Neuronal stem cell (in vitro differentiated cells): ENCODE measurements around the gene KIN.

Experiments
- DNase-seq: peaks from one replicate; pipeline ENCODE4 v3.0.0-alpha.2; 2013; ENCODE audit warnings: low spot score
- H2AFZ ChIP-seq: one replicate; pipeline ENCODE4 v1.6.1; 2013; ENCODE audit warnings: mild to moderate bottlenecking, low read length, inconsistent platforms
- H2AK5ac ChIP-seq: 2 replicates; pipeline ENCODE4 v1.6.1; 2013; ENCODE audit warnings: low read depth, mild to moderate bottlenecking, inconsistent platforms, low read length, moderate library complexity, mixed read lengths
- H2BK120ac ChIP-seq: 2 replicates; pipeline ENCODE4 v1.6.1; 2013; ENCODE audit warnings: low read depth, mild to moderate bottlenecking, inconsistent platforms, low read length, moderate library complexity, mixed read lengths
- H2BK12ac ChIP-seq: one replicate; pipeline ENCODE4 v1.6.1; 2013; ENCODE audit warnings: low read length, inconsistent platforms
- H2BK15ac ChIP-seq: 2 replicates; pipeline ENCODE4 v1.6.1; 2013; ENCODE audit warnings: mild to moderate bottlenecking, low read length, inconsistent platforms, mixed read lengths
- H2BK5ac ChIP-seq: one replicate; pipeline ENCODE4 v1.6.1; 2013; ENCODE audit warnings: inconsistent platforms, mild to moderate bottlenecking, low read length, moderate library complexity
- H3K14ac ChIP-seq: one replicate; pipeline ENCODE4 v1.6.1; 2013; ENCODE audit warnings: low read length, inconsistent platforms
- H3K18ac ChIP-seq: 2 replicates; pipeline ENCODE4 v1.6.1; 2013; ENCODE audit warnings: low read length, inconsistent platforms
- H3K23ac ChIP-seq: 2 replicates; pipeline ENCODE4 v1.6.1; 2013; ENCODE audit warnings: low read depth, mild to moderate bottlenecking, mixed read lengths, low read length, inconsistent platforms; ENCODE audit not compliant: poor library complexity
- H3K27ac ChIP-seq: replicated peaks from 3 replicates; pipeline ENCODE4 v1.5.1; 2013; ENCODE audit warnings: low read length, inconsistent platforms
- H3K27me3 ChIP-seq, 3 experiments: 2 replicates each; pipeline ENCODE4 v1.6.1; 2013; ENCODE audit warnings: low read length in 3 of 3, mild to moderate bottlenecking in 2 of 3, inconsistent platforms in 1 of 3, low read depth in 1 of 3, mixed read lengths in 1 of 3, moderate library complexity in 1 of 3; ENCODE audit not compliant: control insufficient read depth in 3 of 3, insufficient read depth in 3 of 3
- H3K36me3 ChIP-seq, 2 donors: replicated peaks in 1 of 2; 2 replicates each; pipeline ENCODE4 v1.6.1; 2013; ENCODE audit warnings: low read length in 2 of 2; ENCODE audit not compliant: control insufficient read depth in 2 of 2, insufficient read depth in 2 of 2
- H3K4ac ChIP-seq: 2 replicates; pipeline ENCODE4 v1.6.1; 2013; ENCODE audit warnings: inconsistent platforms, mild to moderate bottlenecking, low read length, moderate library complexity
- H3K4me1 ChIP-seq, 2 donors: 1 replicate in 1 of 2; 2 replicates in 1 of 2; pipeline ENCODE4 v1.6.1; 2013; ENCODE audit warnings: low read length in 2 of 2, low read depth in 1 of 2; ENCODE audit not compliant: control insufficient read depth in 2 of 2, insufficient read depth in 1 of 2
- H3K4me2 ChIP-seq: one replicate; pipeline ENCODE4 v1.6.1; 2013; ENCODE audit warnings: mild to moderate bottlenecking, low read length, inconsistent platforms; ENCODE audit not compliant: insufficient read depth, poor library complexity, severe bottlenecking
- H3K4me3 ChIP-seq, 2 donors: 2 replicates each; pipeline ENCODE4 v1.5.1; 2013; ENCODE audit warnings: low read length in 2 of 2, mild to moderate bottlenecking in 2 of 2, inconsistent platforms in 1 of 2, moderate library complexity in 1 of 2
- H3K79me1 ChIP-seq: one replicate; pipeline ENCODE4 v1.6.1; 2013; ENCODE audit warnings: low read depth, mild to moderate bottlenecking, inconsistent platforms, low read length, moderate library complexity
- H3K9ac ChIP-seq: one replicate; pipeline ENCODE4 v1.6.1; 2013; ENCODE audit warnings: mild to moderate bottlenecking, low read depth, low read length, inconsistent platforms; ENCODE audit not compliant: poor library complexity
- H3K9me3 ChIP-seq, 2 donors: replicated peaks in 1 of 2; 2 replicates each; pipeline versions ENCODE3 to v1.6.1; 2013; ENCODE audit warnings: low read length in 2 of 2, mild to moderate bottlenecking in 2 of 2, inconsistent platforms in 1 of 2, low read depth in 1 of 2, mixed read lengths in 1 of 2, moderate library complexity in 1 of 2; ENCODE audit not compliant: control insufficient read depth in 2 of 2, insufficient read depth in 1 of 2
- H4K8ac ChIP-seq: one replicate; pipeline ENCODE4 v1.6.1; 2013; ENCODE audit warnings: low read depth, mild to moderate bottlenecking, inconsistent platforms, low read length, moderate library complexity
- H4K91ac ChIP-seq: one replicate; pipeline ENCODE4 v1.6.1; 2013; ENCODE audit warnings: low read length, low read depth, mild to moderate bottlenecking, inconsistent platforms; ENCODE audit not compliant: poor library complexity
- WGBS, 2 donors: extraction: QIAGEN DNeasy Blood & Tissue Kit; methylation state at CpG; one replicate each; pipeline ENCODE4 v1.1.7; 2013; ENCODE audit warnings: missing lambda C conversion rate in 2 of 2, mixed read lengths in 1 of 2; ENCODE audit not compliant: insufficient read length in 2 of 2, insufficient replicate concordance in 1 of 2; ENCODE audit errors: extremely low coverage in 2 of 2; 5-methylcytosine and 5-hydroxymethylcytosine counted together

Gene KIN

DNA sequence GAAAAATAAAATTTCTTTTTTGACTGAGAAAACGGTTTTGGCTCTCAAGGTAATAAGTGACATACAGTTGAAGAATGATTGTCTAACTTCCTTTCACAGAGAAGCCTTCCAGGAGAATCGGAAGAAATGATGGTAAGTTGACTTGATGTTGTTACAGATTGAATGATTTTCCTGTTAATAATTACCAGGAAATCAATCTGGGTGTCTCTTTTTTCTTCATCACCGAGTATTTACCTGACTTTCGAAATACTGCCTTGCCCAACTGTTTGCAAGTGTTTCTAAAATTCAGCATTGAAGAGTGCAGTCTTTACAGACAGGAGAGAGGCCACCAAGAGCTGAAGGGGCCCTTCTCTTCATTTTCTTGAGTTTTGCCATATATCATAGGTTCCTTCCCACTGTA lies 80.7 kb downstream of the KIN start:
- Histone ChIP-seq H3K18ac (no peak overlapping the region), H3K4me1 (no peaks in the 10 kb centered on the region), H3K14ac (no peak overlapping the region), H4K91ac (no peak overlapping the region), H3K27ac (no peak overlapping the region), H3K23ac (no peak overlapping the region), H2AFZ (no peak overlapping the region), H3K4ac (no peak overlapping the region), H2BK12ac (no peak overlapping the region), H3K4me2 (no peak overlapping the region), H3K9me3 (no peaks in the 10 kb centered on the region), H3K9ac (no peak overlapping the region), H4K8ac (no peak overlapping the region), H3K4me3 (no peak overlapping the region), H2AK5ac (no peak overlapping the region), H2BK5ac (no peak overlapping the region), H2BK120ac (no peak overlapping the region), H3K36me3 (no peaks in the 10 kb centered on the region), H2BK15ac (no peak overlapping the region), H3K79me1 (no peaks in the 10 kb centered on the region), H3K27me3 (peaks cover 0 to 6% (median 0%) of the 10 kb centered on the region in 3 experiments)
- no CpG with 5 or more reads among the region's 4 CpGs for WGBS, 2 donors
- no peak for DNase-seq

DNA sequence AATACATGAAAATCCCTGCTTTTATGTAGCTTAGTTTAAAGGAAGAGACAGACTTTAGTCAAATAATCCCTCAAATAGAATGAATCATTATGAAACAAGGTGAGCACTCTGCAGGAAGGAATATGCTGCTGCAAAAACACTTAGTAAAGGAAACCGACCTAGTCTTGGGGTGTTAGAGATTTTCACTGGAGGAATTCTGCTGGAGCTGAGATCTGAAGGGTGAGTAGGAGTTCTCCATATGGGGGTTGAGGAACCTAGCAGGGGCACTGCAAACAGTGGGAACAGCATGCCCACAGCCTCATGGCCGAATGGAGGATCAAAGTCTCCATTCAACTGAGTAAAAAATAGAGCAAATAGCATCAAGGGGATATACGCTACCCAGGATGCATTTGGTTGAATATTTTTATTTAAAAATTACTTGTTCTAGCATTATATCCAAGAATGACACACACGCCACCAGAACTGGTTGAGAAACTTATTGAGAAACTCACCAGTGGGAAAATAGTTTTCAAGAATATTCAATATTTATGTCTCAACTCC lies 81.2 kb downstream of the KIN start:
- no peak overlapping the region for H2AK5ac ChIP-seq
- H3K14ac ChIP-seq = no peak overlapping the region
- no peak overlapping the region for H2BK120ac ChIP-seq
- no CpG with 5 or more reads among the region's 4 CpGs for WGBS, 2 donors
- H2BK15ac ChIP-seq = no peak overlapping the region
- no peak overlapping the region for H3K4ac ChIP-seq
- no peaks in the 10 kb centered on the region for H3K4me1 ChIP-seq
- no peak overlapping the region for H3K23ac ChIP-seq
- no peaks in the 10 kb centered on the region for H3K36me3 ChIP-seq
- H3K27ac ChIP-seq = no peak overlapping the region
- no peak overlapping the region for H2BK5ac ChIP-seq
- H3K79me1 ChIP-seq = no peaks in the 10 kb centered on the region
- H3K4me2 ChIP-seq = no peak overlapping the region
- no peak for DNase-seq
- H2BK12ac ChIP-seq = no peak overlapping the region
- H3K27me3 ChIP-seq = peaks cover 0 to 6% (median 0%) of the 10 kb centered on the region in 3 experiments
- H3K4me3 ChIP-seq = no peak overlapping the region
- no peak overlapping the region for H3K9ac ChIP-seq
- H2AFZ ChIP-seq = no peak overlapping the region
- no peak overlapping the region for H4K8ac ChIP-seq
- no peak overlapping the region for H4K91ac ChIP-seq
- no peaks in the 10 kb centered on the region for H3K9me3 ChIP-seq
- no peak overlapping the region for H3K18ac ChIP-seq

DNA sequence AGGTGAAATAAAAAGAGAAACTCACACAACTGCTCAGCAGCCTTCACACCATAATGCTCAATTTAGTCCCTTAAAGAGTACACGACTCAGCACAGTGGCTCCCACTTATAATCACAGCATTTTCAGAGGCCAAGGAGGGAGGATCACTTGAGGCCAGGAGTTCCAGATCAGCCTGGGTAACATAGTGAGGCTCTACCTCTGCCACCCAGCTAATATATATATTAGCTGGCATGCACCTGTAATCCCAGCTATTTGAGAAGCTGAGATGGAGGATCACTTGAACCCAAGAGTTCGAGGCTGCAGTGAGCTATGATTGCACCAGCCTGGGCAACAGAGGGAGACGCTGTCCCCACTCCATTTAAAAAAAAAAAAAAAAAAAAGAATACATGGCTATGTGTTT lies 82.5 kb downstream of the KIN start:
- Histone ChIP-seq H3K4ac (no peak overlapping the region), H2BK12ac (no peak overlapping the region), H3K18ac (no peak overlapping the region), H4K8ac (no peak overlapping the region), H3K9ac (no peak overlapping the region), H3K4me2 (no peak overlapping the region), H3K9me3 (no peaks in the 10 kb centered on the region), H3K4me1 (no peaks in the 10 kb centered on the region), H3K4me3 (no peak overlapping the region), H2BK120ac (no peak overlapping the region), H3K27ac (no peak overlapping the region), H2AFZ (no peak overlapping the region), H3K23ac (no peak overlapping the region), H2BK15ac (no peak overlapping the region), H4K91ac (no peak overlapping the region), H3K36me3 (no peaks in the 10 kb centered on the region), H2AK5ac (no peak overlapping the region), H3K27me3 (peaks cover 0 to 6% (median 0%) of the 10 kb centered on the region in 3 experiments), H2BK5ac (no peak overlapping the region), H3K79me1 (no peaks in the 10 kb centered on the region), H3K14ac (no peak overlapping the region)
- no peak for DNase-seq
- WGBS, 2 donors = no CpG with 5 or more reads among the region's 3 CpGs

DNA sequence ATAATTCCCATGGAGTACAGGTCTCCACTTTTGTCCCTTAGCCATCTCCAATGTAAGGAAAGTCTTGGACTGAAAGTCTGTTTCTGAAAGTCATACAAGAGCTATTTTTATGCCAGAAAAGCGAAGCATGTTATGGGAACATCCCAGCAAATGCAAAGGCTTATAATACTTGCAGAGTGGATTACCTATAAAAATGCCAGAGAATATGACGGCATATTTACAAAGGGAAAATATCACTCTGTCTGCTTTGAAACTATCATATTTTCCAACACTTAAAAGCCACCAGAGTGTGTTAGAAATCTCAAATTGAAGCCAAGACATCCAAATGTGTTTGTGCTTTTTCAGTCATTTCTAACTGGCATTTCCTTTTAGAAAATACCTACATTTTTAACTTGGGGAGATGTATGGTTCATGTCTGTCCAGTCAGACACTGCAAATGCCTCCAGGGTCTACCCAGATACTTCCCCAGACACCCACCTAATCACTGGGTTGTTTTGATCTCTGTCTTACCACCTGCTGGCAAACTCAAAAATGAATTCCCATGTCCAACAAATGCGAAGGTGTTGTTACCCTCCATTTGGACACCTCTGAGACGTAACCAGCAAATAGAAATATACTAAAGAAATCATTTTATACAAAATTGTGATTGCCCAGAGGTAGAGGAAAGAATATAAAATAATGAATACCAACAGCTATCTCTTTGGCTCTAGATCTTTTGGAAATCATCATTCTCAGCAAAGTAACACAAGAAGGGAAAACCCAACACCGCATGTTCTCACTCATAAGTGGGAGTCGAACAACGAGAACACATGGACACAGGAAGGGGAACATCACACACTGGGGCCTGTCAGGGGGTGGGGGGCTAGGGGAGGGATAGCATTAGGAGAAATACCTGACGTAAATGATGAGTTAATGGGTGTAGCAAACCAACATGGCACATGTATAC lies 83.4 kb downstream of the KIN start:
- H3K4me1 ChIP-seq = no peaks in the 10 kb centered on the region
- H2BK120ac ChIP-seq = no peak overlapping the region
- H3K4me2 ChIP-seq = no peak overlapping the region
- no peak overlapping the region for H3K4ac ChIP-seq
- no peak overlapping the region for H2BK15ac ChIP-seq
- no peak overlapping the region for H4K8ac ChIP-seq
- H4K91ac ChIP-seq = no peak overlapping the region
- WGBS, 2 donors = no CpG with 5 or more reads among the region's 8 CpGs
- no peak overlapping the region for H2AFZ ChIP-seq
- H3K18ac ChIP-seq = no peak overlapping the region
- H3K27ac ChIP-seq = no peak overlapping the region
- no peaks in the 10 kb centered on the region for H3K36me3 ChIP-seq
- H3K9me3 ChIP-seq = no peaks in the 10 kb centered on the region
- no peak overlapping the region for H2BK5ac ChIP-seq
- H3K14ac ChIP-seq = no peak overlapping the region
- H3K4me3 ChIP-seq = no peak overlapping the region
- no peak for DNase-seq
- no peak overlapping the region for H3K23ac ChIP-seq
- no peak overlapping the region for H3K9ac ChIP-seq
- H2BK12ac ChIP-seq = no peak overlapping the region
- no peaks in the 10 kb centered on the region for H3K79me1 ChIP-seq
- H3K27me3 ChIP-seq = peaks cover 0 to 6% (median 0%) of the 10 kb centered on the region in 3 experiments
- H2AK5ac ChIP-seq = no peak overlapping the region
